GM12878 (cell line): Measurements from ENCODE around the gene SLC37A1. TPM values are rescaled to one million over a fixed set of nuclear protein-coding genes. Genes with fewer than 3 reads are reported as not detected.

Experiments used
- ATAC-seq: fragments of 200-7000 bp; cut with Tn5 transposase; 3 replicates; pipeline ENCODE4 v1.9.1; 2020; ENCODE audit warnings: mild to moderate bottlenecking, moderate library complexity
- BruUV-seq: library from RNA; stranded (reverse); fragments of 400-500 nt; replicated peaks from 2 replicates; lab custom pipeline; 2021; lab: Mats Ljungman, UMichigan
- CTCF ChIA-PET: fragments of 300-600 bp; sonication (Branson Sonifier 250); formaldehyde crosslinking; extraction: SDS; loops from one replicate; lab custom pipeline; 2021; ENCODE audit warnings: inconsistent platforms; lab: Yijun Ruan, JAX
- POLR2A ChIA-PET: fragments of 350-600 bp; formaldehyde crosslinking; extraction: SDS; loops from one replicate; lab custom pipeline; 2021; ENCODE audit warnings: inconsistent platforms; lab: Charles Lee
- RAD21 ChIA-PET: fragments of 300-600 bp; sonication (Branson Sonifier 250); formaldehyde crosslinking; loops from one replicate; lab custom pipeline; 2023; ENCODE audit warnings: antibody characterized with exemption; ENCODE audit not compliant: unreplicated experiment; lab: Charles Lee
- SMC1A ChIA-PET: fragments of 300-600 bp; sonication (Branson Sonifier 250); formaldehyde crosslinking; loops from one replicate; lab custom pipeline; 2023; ENCODE audit not compliant: unreplicated experiment, uncharacterized antibody; lab: Charles Lee
- DNase-seq: peaks from one replicate; pipeline ENCODE4 v3.0.0-alpha.2; 2011; ENCODE audit warnings: low read depth, low spot score
- FAIRE-seq: peaks from 3 replicates; lab custom pipeline; 2011; peaks lifted over from hg19 to GRCh38; lab: Jason Lieb, UNC
- H2AFZ ChIP-seq: 2 replicates; pipeline ENCODE4 v1.6.0; 2011; ENCODE audit warnings: low read depth, low read length, control low read depth; ENCODE audit not compliant: control insufficient read depth
- H3K27ac ChIP-seq: 2 replicates; pipeline ENCODE4 v1.5.1; 2011; ENCODE audit warnings: control low read depth; ENCODE audit not compliant: control insufficient read depth, insufficient read depth
- H3K27me3 ChIP-seq, 2 experiments: replicated peaks in 1 of 2; 2 replicates each; pipeline versions ENCODE4 v1.6.0 to v1.6.1; 2011; ENCODE audit warnings: low read length in 1 of 2; ENCODE audit not compliant: control insufficient read depth in 2 of 2, insufficient read depth in 2 of 2
- H3K36me3 ChIP-seq, 2 experiments: 2 replicates each; pipeline ENCODE4 v1.5.1; 2011; ENCODE audit warnings: low read length in 1 of 2; ENCODE audit not compliant: control insufficient read depth in 2 of 2, insufficient read depth in 2 of 2
- H3K4me1 ChIP-seq: 2 replicates; pipeline ENCODE4 v1.6.1; 2011; ENCODE audit warnings: mild to moderate bottlenecking, low read length, moderate library complexity, mixed read lengths; ENCODE audit not compliant: control insufficient read depth, insufficient read depth
- H3K4me2 ChIP-seq: 2 replicates; pipeline ENCODE4 v1.6.0; 2011; ENCODE audit warnings: control low read depth; ENCODE audit not compliant: control insufficient read depth, insufficient read depth
- H3K4me3 ChIP-seq: fragments of 200-600 bp; sonication (generic); 2 replicates; pipeline ENCODE4 v1.5.1; 2016
- H3K79me2 ChIP-seq: 2 replicates; pipeline ENCODE4 v1.6.0; 2011; ENCODE audit warnings: low read length; ENCODE audit not compliant: control insufficient read depth, insufficient read depth
- H3K9ac ChIP-seq: 2 replicates; pipeline ENCODE4 v1.8.0; 2011; ENCODE audit warnings: low read length, control low read depth, mixed read lengths; ENCODE audit not compliant: control insufficient read depth, insufficient read depth
- H3K9me3 ChIP-seq: replicated peaks from 3 replicates; pipeline ENCODE4 v1.5.1; 2011; ENCODE audit warnings: mild to moderate bottlenecking, low read length; ENCODE audit not compliant: control insufficient read depth, insufficient read depth
- H4K20me1 ChIP-seq: 2 replicates; pipeline ENCODE4 v1.6.0; 2011; ENCODE audit not compliant: control insufficient read depth, insufficient read depth
- BRCA1 ChIP-seq: IDR thresholded peaks from 2 replicates; pipeline ENCODE4 v1.6.1; 2011; ENCODE audit warnings: low read depth, low read length, improper control_type of control experiment
- FOS ChIP-seq: IDR thresholded peaks from 3 replicates; pipeline ENCODE4 v1.6.1; 2011; ENCODE audit warnings: borderline replicate concordance; ENCODE audit not compliant: insufficient read length; ENCODE audit errors: extremely low read depth
- GATAD2B ChIP-seq: fragments of 450-650 bp; conservative IDR thresholded peaks from 2 replicates; pipeline ENCODE4 v1.6.1; 2017; ENCODE audit warnings: low read depth, mild to moderate bottlenecking, moderate library complexity
- HCFC1 ChIP-seq: fragments of 150-350 bp; IDR thresholded peaks from 2 replicates; pipeline ENCODE4 v1.6.1; 2014; ENCODE audit warnings: low read length
- HDAC2 ChIP-seq: fragments of 200-600 bp; sonication (generic); IDR thresholded peaks from 2 replicates; pipeline ENCODE4 v1.6.1; 2017
- IKZF2 ChIP-seq, 2 experiments: fragments of 450-650 bp; IDR thresholded peaks; 2 replicates each; pipeline ENCODE4 v1.6.1; 2017; ENCODE audit warnings: mild to moderate bottlenecking in 2 of 2, moderate library complexity in 2 of 2
- LARP7 ChIP-seq: fragments of 450-650 bp; IDR thresholded peaks from 2 replicates; pipeline ENCODE4 v1.6.1; 2017; ENCODE audit warnings: mild to moderate bottlenecking
- MEF2A ChIP-seq: IDR thresholded peaks from 2 replicates; pipeline ENCODE4 v1.6.1; 2011; ENCODE audit warnings: low read depth, mild to moderate bottlenecking, low read length, moderate library complexity; ENCODE audit not compliant: insufficient read depth
- MTA2 ChIP-seq: fragments of 450-650 bp; IDR thresholded peaks from 2 replicates; pipeline ENCODE4 v1.6.1; 2016; ENCODE audit warnings: low read depth, mild to moderate bottlenecking, moderate library complexity
- POLR2A ChIP-seq: IDR thresholded peaks from 2 replicates; pipeline ENCODE4 v1.6.1; 2011; ENCODE audit warnings: low read depth, mild to moderate bottlenecking, low read length
- POU2F2 ChIP-seq: IDR thresholded peaks from 3 replicates; pipeline ENCODE4 v1.6.1; 2011; ENCODE audit warnings: low read depth, mild to moderate bottlenecking, low read length, borderline replicate concordance
- SIN3A ChIP-seq: IDR thresholded peaks from 2 replicates; pipeline ENCODE4 v1.6.1; 2012; ENCODE audit warnings: low read depth, low read length, improper control_type of control experiment
- SMAD5 ChIP-seq: IDR thresholded peaks from 2 replicates; pipeline ENCODE4 v1.6.1; 2016; ENCODE audit warnings: antibody characterized with exemption, low read depth
- SMARCA5 ChIP-seq: fragments of 450-650 bp; IDR thresholded peaks from 2 replicates; pipeline ENCODE4 v1.6.1; 2017; ENCODE audit warnings: mild to moderate bottlenecking
- TARDBP ChIP-seq: IDR thresholded peaks from 2 replicates; pipeline ENCODE4 v1.6.1; 2016; ENCODE audit warnings: borderline replicate concordance
- ZNF24 ChIP-seq: fragments of 450-650 bp; IDR thresholded peaks from 2 replicates; pipeline ENCODE4 v1.6.1; 2017; ENCODE audit warnings: antibody characterized with exemption, mild to moderate bottlenecking
- ZSCAN29 ChIP-seq: fragments of 450-650 bp; IDR thresholded peaks from 2 replicates; pipeline ENCODE4 v1.6.1; 2017; ENCODE audit warnings: mild to moderate bottlenecking, moderate library complexity
- WGBS: methylation state at CpG from one replicate; pipeline ENCODE4 v1.1.6; 2016; ENCODE audit warnings: low lambda C conversion rate; ENCODE audit not compliant: insufficient replicate concordance, insufficient coverage; ENCODE audit errors: missing lambda C conversion rate; 5-methylcytosine and 5-hydroxymethylcytosine counted together
- in situ Hi-C: fragments of 300-500 bp; cut with MboI; formaldehyde crosslinking; loops from 9 replicates; pipeline ENCODE4 v1.14.3; 2018; ENCODE audit warnings: mixed read lengths
- intact Hi-C: fragments of 100-400 bp; cut with micrococcal nuclease; formaldehyde crosslinking; loops from one replicate; pipeline ENCODE4 v1.14.2; 2022; ENCODE audit not compliant: unreplicated experiment
- polyA plus RNA-seq, 11 experiments: library from polyadenylated mRNA; depleted of rRNA in 4 of 11; unstranded in 6 of 11; stranded (reverse) in 5 of 11; fragments of >200 nt; fragmentation: Nextera tagmentation in 4 of 11; fragmentation: Illumina TruSeq in 1 of 11; extraction: Ambion mirVana in 4 of 11; extraction: Trizol in 1 of 11; gene quantifications; 1 replicate in 1 of 11; 2 replicates in 10 of 11; pipeline versions ENCODE4 v1.2.1 to v1.2.3, GENCODE V29; 2011 to 2016; ENCODE audit warnings: inconsistent platforms in 2 of 11, missing spikeins in 2 of 11, low read depth in 1 of 11
- total RNA-seq, 4 experiments: library from RNA; depleted of rRNA in 3 of 4; stranded (reverse); fragments of >200 nt in 3 of 4; fragmentation: Illumina TruSeq in 1 of 4; extraction: Trizol in 1 of 4; gene quantifications; 2 replicates each; pipeline versions ENCODE4 v1.2.1 to v1.2.3, GENCODE V29; 2013 to 2021
- TF ChIP-seq, protein P1 (sequence below): IDR thresholded peaks from 2 replicates; pipeline ENCODE4 v1.6.1; 2011; ENCODE audit warnings: borderline replicate concordance, low read depth, mild to moderate bottlenecking, moderate library complexity, mixed read lengths, low read length; ENCODE audit not compliant: insufficient read depth; ENCODE audit errors: extremely low read length
- TF ChIP-seq, protein P2 (sequence below): fragments of 450-650 bp; IDR thresholded peaks from 2 replicates; pipeline ENCODE4 v1.6.1; 2017; ENCODE audit warnings: mild to moderate bottlenecking, low read depth, inconsistent platforms; ENCODE audit not compliant: poor library complexity, severe bottlenecking
- TF ChIP-seq, protein P3 (sequence below): fragments of 450-650 bp; IDR thresholded peaks from 2 replicates; pipeline ENCODE4 v1.6.1; 2016; ENCODE audit warnings: mild to moderate bottlenecking

Gene SLC37A1
- total and polyA plus RNA-seq, 10 of the 15 experiments (the other 5 are each of a cell fraction or from before 2014, with no cell fraction given) = 1.1 to 35.5 (median 24.4) TPM

DNA sequence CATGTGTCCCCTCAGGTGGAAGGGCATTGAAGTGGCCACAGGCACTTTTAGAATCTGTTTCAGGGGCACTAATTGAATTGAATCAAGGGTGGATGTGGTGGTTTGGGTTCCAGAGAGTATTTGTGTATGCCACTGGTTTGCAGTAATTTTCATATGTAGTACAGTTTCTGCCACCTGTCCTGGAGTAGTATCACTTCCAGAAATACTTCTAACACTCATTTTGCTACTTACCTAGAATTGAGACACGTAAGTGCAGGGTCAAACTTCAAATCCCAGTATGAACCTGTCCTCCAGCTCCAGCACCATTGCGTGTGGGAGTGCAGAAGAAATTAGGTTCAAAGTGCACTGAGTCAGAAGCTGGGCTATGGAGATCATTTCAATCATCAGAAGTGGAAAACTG lies 44.4 kb upstream of the SLC37A1 start:
- ChIA-PET POLR2A (interaction anchor here (1.3 to 3.9 kb wide), 5 partner anchors 9 to 66 kb away, joined by 4 to 36 read pairs (median 16); partner anchors contain the start of gene SLC37A1), SMC1A (interaction anchor here (0.7 to 12.0 kb wide), 14 partner anchors 8 to 159 kb away, joined by 3 to 268 read pairs (median 6); partner anchors contain the start of gene SLC37A1), RAD21 (interaction anchor here (0.6 to 7.2 kb wide), 10 partner anchors 9 to 236 kb away, joined by 3 to 146 read pairs (median 14); partner anchors contain the start of gene SLC37A1), CTCF (interaction anchor here (0.6 to 7.8 kb wide), 6 partner anchors 9 to 66 kb away, joined by 3 to 168 read pairs (median 22); no protein-coding TSS in a partner anchor)
- in situ Hi-C loops (no loop called here), intact Hi-C loops (loop anchor here (10.0 kb wide), 1 partner anchor 234 kb away; no protein-coding TSS in a partner anchor)
- FAIRE-seq (peak; percentile 64), DNase-seq (peak; percentile 77), ATAC-seq (peak; percentile 59)
- BruUV-seq = no TSS peak
- H3K79me2 ChIP-seq = no peaks in the 10 kb centered on the region
- WGBS = 0% methylated on average over 2 of the region's 2 CpGs
- no peak overlapping the region for H3K9ac ChIP-seq
- no peaks in the 10 kb centered on the region for H3K36me3 ChIP-seq
- no peak overlapping the region for H2AFZ ChIP-seq
- no peak overlapping the region for H3K27ac ChIP-seq
- peak overlapping the region; percentile 17 for H3K4me2 ChIP-seq
- no peaks in the 10 kb centered on the region for H3K27me3 ChIP-seq
- H3K4me1 ChIP-seq = peaks cover 55% of the 10 kb centered on the region
- H4K20me1 ChIP-seq = no peaks in the 10 kb centered on the region
- no peak overlapping the region for H3K4me3 ChIP-seq
- no peaks in the 10 kb centered on the region for H3K9me3 ChIP-seq
- TF ChIP-seq TARDBP = no peak
- no peak for TF ChIP-seq BRCA1
- peak; percentile 81 for TF ChIP-seq MEF2A
- TF ChIP-seq, protein P1, sequence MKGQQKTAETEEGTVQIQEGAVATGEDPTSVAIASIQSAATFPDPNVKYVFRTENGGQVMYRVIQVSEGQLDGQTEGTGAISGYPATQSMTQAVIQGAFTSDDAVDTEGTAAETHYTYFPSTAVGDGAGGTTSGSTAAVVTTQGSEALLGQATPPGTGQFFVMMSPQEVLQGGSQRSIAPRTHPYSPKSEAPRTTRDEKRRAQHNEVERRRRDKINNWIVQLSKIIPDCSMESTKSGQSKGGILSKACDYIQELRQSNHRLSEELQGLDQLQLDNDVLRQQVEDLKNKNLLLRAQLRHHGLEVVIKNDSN = no peak
- TF ChIP-seq ZSCAN29 = no peak
- TF ChIP-seq, protein P2, sequence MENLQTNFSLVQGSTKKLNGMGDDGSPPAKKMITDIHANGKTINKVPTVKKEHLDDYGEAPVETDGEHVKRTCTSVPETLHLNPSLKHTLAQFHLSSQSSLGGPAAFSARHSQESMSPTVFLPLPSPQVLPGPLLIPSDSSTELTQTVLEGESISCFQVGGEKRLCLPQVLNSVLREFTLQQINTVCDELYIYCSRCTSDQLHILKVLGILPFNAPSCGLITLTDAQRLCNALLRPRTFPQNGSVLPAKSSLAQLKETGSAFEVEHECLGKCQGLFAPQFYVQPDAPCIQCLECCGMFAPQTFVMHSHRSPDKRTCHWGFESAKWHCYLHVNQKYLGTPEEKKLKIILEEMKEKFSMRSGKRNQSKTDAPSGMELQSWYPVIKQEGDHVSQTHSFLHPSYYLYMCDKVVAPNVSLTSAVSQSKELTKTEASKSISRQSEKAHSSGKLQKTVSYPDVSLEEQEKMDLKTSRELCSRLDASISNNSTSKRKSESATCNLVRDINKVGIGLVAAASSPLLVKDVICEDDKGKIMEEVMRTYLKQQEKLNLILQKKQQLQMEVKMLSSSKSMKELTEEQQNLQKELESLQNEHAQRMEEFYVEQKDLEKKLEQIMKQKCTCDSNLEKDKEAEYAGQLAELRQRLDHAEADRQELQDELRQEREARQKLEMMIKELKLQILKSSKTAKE = peak; percentile 70
- peak; percentile 87 for TF ChIP-seq MTA2
- TF ChIP-seq HDAC2 = no peak
- TF ChIP-seq, protein P3, sequence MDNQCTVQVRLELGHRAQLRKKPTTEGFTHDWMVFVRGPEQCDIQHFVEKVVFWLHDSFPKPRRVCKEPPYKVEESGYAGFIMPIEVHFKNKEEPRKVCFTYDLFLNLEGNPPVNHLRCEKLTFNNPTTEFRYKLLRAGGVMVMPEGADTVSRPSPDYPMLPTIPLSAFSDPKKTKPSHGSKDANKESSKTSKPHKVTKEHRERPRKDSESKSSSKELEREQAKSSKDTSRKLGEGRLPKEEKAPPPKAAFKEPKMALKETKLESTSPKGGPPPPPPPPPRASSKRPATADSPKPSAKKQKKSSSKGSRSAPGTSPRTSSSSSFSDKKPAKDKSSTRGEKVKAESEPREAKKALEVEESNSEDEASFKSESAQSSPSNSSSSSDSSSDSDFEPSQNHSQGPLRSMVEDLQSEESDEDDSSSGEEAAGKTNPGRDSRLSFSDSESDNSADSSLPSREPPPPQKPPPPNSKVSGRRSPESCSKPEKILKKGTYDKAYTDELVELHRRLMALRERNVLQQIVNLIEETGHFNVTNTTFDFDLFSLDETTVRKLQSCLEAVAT = peak; percentile 25; the same call in 1 of the 2 replicates
- 0 out of 2 replicates have a peak, but pooled peaks have one; percentile 13 for TF ChIP-seq ZNF24
- TF ChIP-seq POLR2A = no peak
- no peak for TF ChIP-seq HCFC1
- no peak for TF ChIP-seq SMAD5
- no peak for TF ChIP-seq LARP7
- TF ChIP-seq SIN3A = no peak
- TF ChIP-seq POU2F2 = 0 out of 3 replicates have a peak, but pooled peaks have one; percentile 43
- TF ChIP-seq GATAD2B = peak; percentile 50; the same call in 1 of the 2 replicates
- no peak for TF ChIP-seq SMARCA5
- TF ChIP-seq FOS = no peak
- TF ChIP-seq IKZF2 (IDR thresholded peaks at IDR 0.05) = peak; percentile 89 to 93
